ENCODE results near the gene RABIF.

DNA sequence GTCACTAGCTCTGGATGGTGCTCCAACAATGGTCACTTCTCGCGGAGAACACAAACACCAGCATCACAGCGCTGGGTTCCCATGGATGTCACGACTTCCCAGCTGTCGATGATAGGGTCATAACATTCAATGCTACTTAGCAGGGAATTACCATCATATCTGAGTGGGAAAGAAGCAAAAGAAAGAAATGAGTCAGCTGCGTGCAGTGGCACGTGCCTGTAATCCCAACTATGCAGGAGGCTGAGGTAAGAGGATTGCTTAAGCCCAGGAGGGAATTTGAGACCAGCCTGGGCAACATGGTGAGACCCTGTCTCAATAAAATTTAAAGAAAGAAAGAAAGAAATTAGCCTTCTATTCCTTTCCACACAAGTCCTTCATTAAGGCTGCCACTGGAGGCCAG, 3.6 kb upstream of the RABIF start:
- TF ChIP-seq, protein P1, sequence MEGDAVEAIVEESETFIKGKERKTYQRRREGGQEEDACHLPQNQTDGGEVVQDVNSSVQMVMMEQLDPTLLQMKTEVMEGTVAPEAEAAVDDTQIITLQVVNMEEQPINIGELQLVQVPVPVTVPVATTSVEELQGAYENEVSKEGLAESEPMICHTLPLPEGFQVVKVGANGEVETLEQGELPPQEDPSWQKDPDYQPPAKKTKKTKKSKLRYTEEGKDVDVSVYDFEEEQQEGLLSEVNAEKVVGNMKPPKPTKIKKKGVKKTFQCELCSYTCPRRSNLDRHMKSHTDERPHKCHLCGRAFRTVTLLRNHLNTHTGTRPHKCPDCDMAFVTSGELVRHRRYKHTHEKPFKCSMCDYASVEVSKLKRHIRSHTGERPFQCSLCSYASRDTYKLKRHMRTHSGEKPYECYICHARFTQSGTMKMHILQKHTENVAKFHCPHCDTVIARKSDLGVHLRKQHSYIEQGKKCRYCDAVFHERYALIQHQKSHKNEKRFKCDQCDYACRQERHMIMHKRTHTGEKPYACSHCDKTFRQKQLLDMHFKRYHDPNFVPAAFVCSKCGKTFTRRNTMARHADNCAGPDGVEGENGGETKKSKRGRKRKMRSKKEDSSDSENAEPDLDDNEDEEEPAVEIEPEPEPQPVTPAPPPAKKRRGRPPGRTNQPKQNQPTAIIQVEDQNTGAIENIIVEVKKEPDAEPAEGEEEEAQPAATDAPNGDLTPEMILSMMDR (IDR thresholded peaks at IDR 0.05): no peak
- TF ChIP-seq POLR2A (IDR thresholded peaks at IDR 0.05): no peak
